Body of pancreas (tissue), 4 donors: ENCODE measurements around the gene SLC35F3. TPM values are rescaled to one million over a fixed set of nuclear protein-coding genes. Genes with fewer than 3 reads are reported as not detected.

Source experiments
- ATAC-seq: fragments of 150-250 bp; one replicate; pipeline ENCODE4 v1.9.1; 2016
- DNase-seq, 4 donors: peaks; one replicate each; pipeline ENCODE4 v3.0.0-alpha.2; 2019
- H3K27ac ChIP-seq, 4 donors: fragments of 200-600 bp; sonication (generic); 1 replicate in 3 of 4; 2 replicates in 1 of 4; pipeline versions ENCODE4 v1.5.1 to v1.6.1; 2016 to 2019; ENCODE audit warnings: mild to moderate bottlenecking in 1 of 4, mixed read lengths in 1 of 4, moderate library complexity in 1 of 4
- H3K27me3 ChIP-seq, 2 donors: fragments of 200-600 bp; sonication (generic); one replicate each; pipeline ENCODE4 v1.6.0; 2016; ENCODE audit warnings: mild to moderate bottlenecking in 1 of 2
- H3K36me3 ChIP-seq, 2 donors: fragments of 200-600 bp; sonication (generic); replicated peaks in 1 of 2; 2 replicates each; pipeline ENCODE4 v1.5.1; 2016; ENCODE audit warnings: low read depth in 2 of 2; ENCODE audit not compliant: insufficient read depth in 1 of 2
- H3K4me1 ChIP-seq: fragments of 200-600 bp; sonication (generic); one replicate; pipeline ENCODE4 v1.6.0; 2016
- H3K4me3 ChIP-seq, 2 donors: fragments of 200-600 bp; sonication (generic); 1 replicate in 1 of 2; 2 replicates in 1 of 2; pipeline ENCODE4 v1.5.1; 2016 to 2019
- H3K9me3 ChIP-seq, 3 donors: fragments of 200-600 bp; sonication (generic); 1 replicate in 2 of 3; 2 replicates in 1 of 3; pipeline ENCODE4 v1.5.1; 2016
- POLR2A ChIP-seq, 3 donors: fragments of 450-650 bp; IDR thresholded peaks; one replicate each; pipeline ENCODE4 v1.6.1; 2016; ENCODE audit warnings: antibody characterized with exemption in 3 of 3, mild to moderate bottlenecking in 2 of 3
- WGBS, 2 donors: methylation state at CpG; one replicate each; pipeline ENCODE4 v1.1.5; 2017; 5-methylcytosine and 5-hydroxymethylcytosine counted together
- intact Hi-C: fragments of 100-400 bp; cut with DNase I; formaldehyde crosslinking; loops from one replicate; pipeline ENCODE4 v1.15.1; 2023
- total RNA-seq, 2 donors: library from RNA; depleted of rRNA; stranded (reverse); fragments of >200 nt; gene quantifications; one replicate each; pipeline ENCODE4 v1.1.0, GENCODE V29; 2016
- TF ChIP-seq, protein P1 (sequence below), 7 experiments: fragments of 450-650 bp in 4 of 7; fragments of 200-600 bp in 3 of 7; sonication (generic) in 3 of 7; IDR thresholded peaks; one replicate each; pipeline ENCODE4 v1.5.1; 2016 to 2019; ENCODE audit warnings: antibody characterized with exemption in 7 of 7

The SLC35F3 gene
- total RNA-seq, 2 donors from 2014 or later: 0.99 to 11.7 TPM

DNA sequence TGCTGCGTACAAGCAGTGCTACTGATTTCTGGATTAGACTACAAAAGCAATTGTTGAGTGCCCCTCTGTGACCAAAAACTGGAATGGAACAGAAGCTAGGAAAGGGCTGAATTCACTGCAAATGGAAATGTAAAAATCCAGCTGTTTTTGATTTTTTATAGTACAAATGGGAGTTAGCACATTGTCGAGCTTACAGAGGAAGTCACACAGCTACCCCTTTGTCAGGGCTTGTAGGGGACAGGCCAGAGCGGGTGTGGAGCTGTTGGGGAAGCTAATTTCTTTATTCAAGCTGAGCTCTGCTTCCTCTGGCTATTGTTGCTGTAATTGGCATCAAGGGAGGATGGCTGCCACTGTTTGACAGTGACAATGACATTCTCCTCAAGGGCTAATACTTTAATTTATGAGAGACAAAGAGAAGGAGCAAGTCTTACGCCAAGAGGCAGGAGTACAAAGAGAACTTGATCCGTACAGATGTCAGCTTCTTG lies 96.1 kb downstream of the SLC35F3 start:
- Histone ChIP-seq H3K4me1 (no peaks in the 10 kb centered on the region), H3K36me3 (no peaks in the 10 kb centered on the region), H3K27me3 (no peaks in the 10 kb centered on the region), H3K27ac (no peak overlapping the region), H3K9me3 (no peaks in the 10 kb centered on the region), H3K4me3 (no peak overlapping the region)
- DNase-seq (no peak), ATAC-seq (no peak)
- 64 to 70% methylated on average over 5 of the region's 5 CpGs for WGBS, 2 donors
- intact Hi-C loops: no loop called here
- no peak for TF ChIP-seq POLR2A (IDR thresholded peaks at IDR 0.05)
- TF ChIP-seq, protein P1, sequence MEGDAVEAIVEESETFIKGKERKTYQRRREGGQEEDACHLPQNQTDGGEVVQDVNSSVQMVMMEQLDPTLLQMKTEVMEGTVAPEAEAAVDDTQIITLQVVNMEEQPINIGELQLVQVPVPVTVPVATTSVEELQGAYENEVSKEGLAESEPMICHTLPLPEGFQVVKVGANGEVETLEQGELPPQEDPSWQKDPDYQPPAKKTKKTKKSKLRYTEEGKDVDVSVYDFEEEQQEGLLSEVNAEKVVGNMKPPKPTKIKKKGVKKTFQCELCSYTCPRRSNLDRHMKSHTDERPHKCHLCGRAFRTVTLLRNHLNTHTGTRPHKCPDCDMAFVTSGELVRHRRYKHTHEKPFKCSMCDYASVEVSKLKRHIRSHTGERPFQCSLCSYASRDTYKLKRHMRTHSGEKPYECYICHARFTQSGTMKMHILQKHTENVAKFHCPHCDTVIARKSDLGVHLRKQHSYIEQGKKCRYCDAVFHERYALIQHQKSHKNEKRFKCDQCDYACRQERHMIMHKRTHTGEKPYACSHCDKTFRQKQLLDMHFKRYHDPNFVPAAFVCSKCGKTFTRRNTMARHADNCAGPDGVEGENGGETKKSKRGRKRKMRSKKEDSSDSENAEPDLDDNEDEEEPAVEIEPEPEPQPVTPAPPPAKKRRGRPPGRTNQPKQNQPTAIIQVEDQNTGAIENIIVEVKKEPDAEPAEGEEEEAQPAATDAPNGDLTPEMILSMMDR (IDR thresholded peaks at IDR 0.05): no peak

DNA sequence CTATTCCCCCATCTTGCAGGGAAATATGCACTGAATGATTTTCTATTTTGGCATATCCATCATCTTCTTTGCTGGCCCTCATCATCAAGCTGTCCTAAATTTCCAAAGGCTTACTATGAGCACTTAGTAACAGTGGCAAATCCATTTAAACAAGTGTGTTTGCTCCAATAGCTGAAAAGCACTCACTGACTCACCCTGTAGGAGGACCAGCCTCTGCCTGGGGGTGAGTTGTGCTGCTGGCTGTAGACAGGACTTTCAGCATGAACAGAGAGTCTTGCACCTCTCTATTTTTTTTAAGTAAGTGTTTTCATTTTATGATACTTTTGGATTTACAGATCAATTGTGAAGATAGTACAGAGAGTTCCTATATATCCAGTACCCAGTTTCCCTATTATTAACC lies 97.3 kb downstream of the SLC35F3 start:
- H3K27me3 ChIP-seq: no peaks in the 10 kb centered on the region
- H3K4me1 ChIP-seq: no peaks in the 10 kb centered on the region
- ATAC-seq: no peak
- DNase-seq: no peak
- H3K36me3 ChIP-seq: no peaks in the 10 kb centered on the region
- intact Hi-C loops: no loop called here
- no peak overlapping the region for H3K4me3 ChIP-seq
- H3K27ac ChIP-seq: no peak overlapping the region
- H3K9me3 ChIP-seq: no peaks in the 10 kb centered on the region
- no peak for TF ChIP-seq POLR2A (IDR thresholded peaks at IDR 0.05)
- TF ChIP-seq, protein P1 (IDR thresholded peaks at IDR 0.05): no peak

DNA sequence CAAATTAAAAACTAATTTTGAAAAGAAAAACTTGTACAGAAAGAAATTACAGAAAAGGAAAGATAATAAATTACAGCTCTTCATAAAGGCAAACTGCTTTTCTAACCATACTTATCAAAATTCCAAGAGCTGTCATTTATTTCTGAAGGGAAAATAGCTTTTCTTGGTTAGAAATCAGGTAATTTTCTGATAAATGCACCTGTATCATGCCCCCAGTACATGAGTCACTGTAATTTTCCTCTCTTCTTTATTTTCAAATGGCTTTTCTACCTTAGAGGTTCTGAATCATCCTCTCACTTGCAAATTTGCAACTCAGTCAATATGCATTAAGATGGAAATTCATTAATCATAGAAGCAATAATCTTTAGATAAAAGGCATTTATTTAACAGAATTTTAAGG lies 100.1 kb downstream of the SLC35F3 start:
- Histone ChIP-seq H3K4me3 (no peak overlapping the region), H3K9me3 (no peaks in the 10 kb centered on the region), H3K27ac (no peak overlapping the region), H3K27me3 (no peaks in the 10 kb centered on the region), H3K36me3 (no peaks in the 10 kb centered on the region), H3K4me1 (no peaks in the 10 kb centered on the region)
- intact Hi-C loops: no loop called here
- ATAC-seq (no peak), DNase-seq (no peak)
- no peak for TF ChIP-seq POLR2A (IDR thresholded peaks at IDR 0.05)
- TF ChIP-seq, protein P1 (IDR thresholded peaks at IDR 0.05): no peak

DNA sequence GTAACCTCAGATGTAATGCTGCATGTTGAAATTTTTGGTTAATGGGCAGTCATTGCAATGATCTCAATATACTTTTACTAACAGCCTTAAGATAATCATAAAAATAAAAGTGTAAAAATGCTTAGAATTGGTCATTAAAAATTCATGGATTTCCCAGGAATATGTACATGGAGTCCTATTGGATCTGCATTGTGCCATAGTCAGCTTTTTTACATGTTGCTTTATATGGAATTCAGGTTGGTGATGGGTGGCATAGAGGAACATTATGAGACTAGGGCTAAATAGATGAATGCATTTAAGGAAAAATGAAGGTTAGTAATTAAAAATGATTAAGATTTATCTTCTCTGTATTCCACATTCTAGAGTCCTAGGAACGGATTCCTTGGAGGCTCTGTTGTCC lies 103.2 kb downstream of the SLC35F3 start:
- TF ChIP-seq, protein P1 (IDR thresholded peaks at IDR 0.05): no peak
- no peak for TF ChIP-seq POLR2A (IDR thresholded peaks at IDR 0.05)
- Histone ChIP-seq H3K27ac (no peak overlapping the region), H3K36me3 (no peaks in the 10 kb centered on the region), H3K4me3 (no peak overlapping the region), H3K4me1 (no peaks in the 10 kb centered on the region), H3K27me3 (no peaks in the 10 kb centered on the region), H3K9me3 (no peaks in the 10 kb centered on the region)
- ATAC-seq (no peak), DNase-seq (no peak)
- intact Hi-C loops: no loop called here
- WGBS, 2 donors: 43 to 55% methylated on average over 1 of the region's 1 CpG

DNA sequence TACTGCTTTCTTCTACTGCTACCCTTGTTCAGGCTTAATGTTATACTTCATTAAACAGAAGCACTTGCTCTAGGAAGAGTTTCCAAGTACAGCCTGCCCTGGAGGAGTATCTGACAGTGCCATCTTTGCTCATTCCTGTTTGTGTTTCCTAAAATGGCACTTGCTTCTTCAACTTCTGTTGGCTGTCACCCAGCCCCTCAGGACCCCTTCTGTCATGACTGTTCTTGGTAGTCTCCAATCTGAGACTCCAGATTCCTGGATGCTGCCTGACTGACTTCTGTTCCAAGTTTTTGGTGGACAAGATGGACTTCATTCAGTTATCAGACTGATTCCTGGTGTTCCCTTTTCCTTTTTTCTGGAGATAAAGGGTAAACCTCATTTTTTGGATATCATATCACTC lies 104.1 kb downstream of the SLC35F3 start:
- intact Hi-C loops: no loop called here
- ATAC-seq: no peak

More for the DNA sequence above, 104.1 kb downstream of the SLC35F3 start:
- no peak for TF ChIP-seq POLR2A (IDR thresholded peaks at IDR 0.05)
- TF ChIP-seq, protein P1 (IDR thresholded peaks at IDR 0.05): no peak
- H3K36me3 ChIP-seq: no peaks in the 10 kb centered on the region
- no peaks in the 10 kb centered on the region for H3K9me3 ChIP-seq
- H3K27me3 ChIP-seq: no peaks in the 10 kb centered on the region
- no peak overlapping the region for H3K27ac ChIP-seq
- no peak for DNase-seq
- H3K4me3 ChIP-seq: no peak overlapping the region
- no peaks in the 10 kb centered on the region for H3K4me1 ChIP-seq
